Activated CD8-positive, alpha-beta memory T cell treated with anti-CD3 and anti-CD28 coated beads, Interleukin-2, amount 50 U/mL, for 1 hour (primary cell): ENCODE results near the gene POU2F3.

Experiments
- DNase-seq: peaks from one replicate; pipeline ENCODE4 v3.0.0-alpha.2; 2020; ENCODE audit errors: extremely low read depth

Gene POU2F3

GRCh38 chr11:120239713-120240640 lies at the start of gene POU2F3:
POU2F3 (plus strand) TSS chr11:120240140; CDS start chr11:120240344, 204 bp downstream.
- no peak for DNase-seq

- DNase-seq = no peak
These were observed 48.9 kb upstream of the POU2F3 start for GRCh38 chr11:120191058-120191457.

- no peak for DNase-seq
These were observed 46.9 kb upstream of the POU2F3 start for GRCh38 chr11:120192831-120193625.

- DNase-seq = no peak
These were observed 45.8 kb upstream of the POU2F3 start for GRCh38 chr11:120194166-120194565.

- no peak for DNase-seq
These were observed 44.2 kb upstream of the POU2F3 start for GRCh38 chr11:120195601-120196320.

- no peak for DNase-seq
These were observed 43.1 kb upstream of the POU2F3 start for GRCh38 chr11:120196826-120197225.

- DNase-seq = no peak
These were observed 42.6 kb upstream of the POU2F3 start for GRCh38 chr11:120197251-120197891.

- DNase-seq = no peak
These were observed 42.0 kb upstream of the POU2F3 start for GRCh38 chr11:120197977-120198376.

GRCh38 chr11:120198403-120198786 lies 41.5 kb upstream of the POU2F3 start:
- no peak for DNase-seq

- DNase-seq = no peak
These were observed 41.0 kb upstream of the POU2F3 start for GRCh38 chr11:120198787-120199469.

GRCh38 chr11:120199613-120200012 lies 40.3 kb upstream of the POU2F3 start:
- no peak for DNase-seq

- no peak for DNase-seq
These were observed 39.3 kb upstream of the POU2F3 start for GRCh38 chr11:120200677-120201076.

- no peak for DNase-seq
These were observed 38.3 kb upstream of the POU2F3 start for GRCh38 chr11:120201653-120202052.

GRCh38 chr11:120203626-120204025 lies 36.3 kb upstream of the POU2F3 start:
- no peak for DNase-seq

- DNase-seq = no peak
These were observed 34.3 kb upstream of the POU2F3 start for GRCh38 chr11:120205596-120206161.

- no peak for DNase-seq
These were observed 32.4 kb upstream of the POU2F3 start for GRCh38 chr11:120207512-120207911.

GRCh38 chr11:120208001-120208441 lies 31.9 kb upstream of the POU2F3 start:
- no peak for DNase-seq

GRCh38 chr11:120208777-120209176 lies 31.2 kb upstream of the POU2F3 start:
- no peak for DNase-seq

- DNase-seq = no peak
These were observed 30.0 kb upstream of the POU2F3 start for GRCh38 chr11:120209746-120210625.
